Thyroid gland (tissue), 4 donors: ENCODE data around the gene ADARB2.

Experiments
- POLR2A ChIP-seq, 2 donors: fragments of 450-650 bp; IDR thresholded peaks; one replicate each; pipeline ENCODE4 v1.6.1; 2017; ENCODE audit warnings: antibody characterized with exemption in 2 of 2, mild to moderate bottlenecking in 2 of 2, moderate library complexity in 1 of 2
- TF ChIP-seq, protein P1 (sequence below), 6 experiments: fragments of 200-600 bp in 3 of 6; fragments of 450-650 bp in 3 of 6; sonication (generic) in 3 of 6; IDR thresholded peaks; one replicate each; pipeline ENCODE4 v1.5.1; 2016 to 2019; ENCODE audit warnings: antibody characterized with exemption in 6 of 6, mild to moderate bottlenecking in 2 of 6, inconsistent platforms in 1 of 6, moderate library complexity in 1 of 6

DNA sequence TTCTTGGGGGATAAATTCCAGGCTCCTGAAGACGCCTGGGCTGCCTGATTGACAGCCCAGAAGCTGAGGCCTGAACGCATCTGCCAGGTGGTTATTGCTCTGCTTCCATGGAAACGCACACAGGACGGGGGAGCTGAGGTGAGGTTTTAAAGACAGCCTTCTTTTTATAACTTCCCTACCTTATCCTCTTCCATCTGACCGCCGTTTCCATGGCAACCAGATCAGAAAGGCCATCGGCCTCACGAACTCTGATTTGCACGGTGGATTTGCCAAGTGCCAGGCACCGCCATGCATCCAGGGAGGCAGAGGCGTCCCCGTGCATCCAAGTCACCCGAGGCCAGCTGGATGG, 260.9 kb downstream of the ADARB2 start:
- TF ChIP-seq, protein P1, sequence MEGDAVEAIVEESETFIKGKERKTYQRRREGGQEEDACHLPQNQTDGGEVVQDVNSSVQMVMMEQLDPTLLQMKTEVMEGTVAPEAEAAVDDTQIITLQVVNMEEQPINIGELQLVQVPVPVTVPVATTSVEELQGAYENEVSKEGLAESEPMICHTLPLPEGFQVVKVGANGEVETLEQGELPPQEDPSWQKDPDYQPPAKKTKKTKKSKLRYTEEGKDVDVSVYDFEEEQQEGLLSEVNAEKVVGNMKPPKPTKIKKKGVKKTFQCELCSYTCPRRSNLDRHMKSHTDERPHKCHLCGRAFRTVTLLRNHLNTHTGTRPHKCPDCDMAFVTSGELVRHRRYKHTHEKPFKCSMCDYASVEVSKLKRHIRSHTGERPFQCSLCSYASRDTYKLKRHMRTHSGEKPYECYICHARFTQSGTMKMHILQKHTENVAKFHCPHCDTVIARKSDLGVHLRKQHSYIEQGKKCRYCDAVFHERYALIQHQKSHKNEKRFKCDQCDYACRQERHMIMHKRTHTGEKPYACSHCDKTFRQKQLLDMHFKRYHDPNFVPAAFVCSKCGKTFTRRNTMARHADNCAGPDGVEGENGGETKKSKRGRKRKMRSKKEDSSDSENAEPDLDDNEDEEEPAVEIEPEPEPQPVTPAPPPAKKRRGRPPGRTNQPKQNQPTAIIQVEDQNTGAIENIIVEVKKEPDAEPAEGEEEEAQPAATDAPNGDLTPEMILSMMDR (IDR thresholded peaks at IDR 0.05), result no peak
- no peak for TF ChIP-seq POLR2A (IDR thresholded peaks at IDR 0.05)
